ENCODE measurements around the gene NAGA. TPM values are rescaled to one million over a fixed set of nuclear protein-coding genes. Genes with fewer than 3 reads are reported as not detected.

Gene NAGA
- total and polyA plus RNA-seq, 9 of the 15 experiments (the other 6 are each of a cell fraction or from before 2014, with no cell fraction given): 6.5 to 20.6 (median 17.4) TPM

- TF ChIP-seq ETV6 (IDR thresholded peaks at IDR 0.05; ENCODE audit: borderline replicate concordance in 1 of 2, low read depth in 2 of 2, low read length in 1 of 2): no peak
- no peak for TF ChIP-seq ETV6 (CRISPR knock-in tag; IDR thresholded peaks at IDR 0.05; ENCODE audit: borderline replicate concordance)
- TF ChIP-seq, protein P1, sequence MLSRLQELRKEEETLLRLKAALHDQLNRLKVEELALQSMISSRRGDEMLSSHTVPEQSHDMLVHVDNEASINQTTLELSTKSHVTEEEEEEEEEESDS (CRISPR knock-in tag; IDR thresholded peaks at IDR 0.05): no peak
- TF ChIP-seq CEBPB (tag; IDR thresholded peaks at IDR 0.05): no peak
- TF ChIP-seq ZBTB8A (IDR thresholded peaks at IDR 0.05; ENCODE audit: partially characterized antibody): no peak
- peak; percentile 25; the same call in 1 of the 2 replicates for TF ChIP-seq ZNF175 (CRISPR knock-in tag; IDR thresholded peaks at IDR 0.05; ENCODE audit: low read depth)
- TF ChIP-seq NFRKB (IDR thresholded peaks at IDR 0.05; ENCODE audit: low read depth): no peak
- no peak for TF ChIP-seq TBL1XR1 (IDR thresholded peaks at IDR 0.05; ENCODE audit: low read length in 2 of 2)
- TF ChIP-seq DPF2 (IDR thresholded peaks at IDR 0.05): peak; percentile 26; the same call in 1 of the 2 replicates
- TF ChIP-seq POLR3G (IDR thresholded peaks at IDR 0.05; ENCODE audit: extremely low read depth, insufficient read length, insufficient replicate concordance): no peak
- no peak for TF ChIP-seq THRA (IDR thresholded peaks at IDR 0.05)
- TF ChIP-seq EZH2 (IDR thresholded peaks at IDR 0.05; ENCODE audit: borderline replicate concordance, low read depth, low read length): no peak
- TF ChIP-seq GATA2 (CRISPR knock-in tag; IDR thresholded peaks at IDR 0.05): peak; percentile 55; the same call in 1 of the 2 replicates
- TF ChIP-seq BDP1 (IDR thresholded peaks at IDR 0.05; ENCODE audit: insufficient read depth, insufficient read length): no peak
- no peak for TF ChIP-seq ELF4 (CRISPR knock-in tag; IDR thresholded peaks at IDR 0.05)
- no peak for TF ChIP-seq FOXP4 (CRISPR knock-in tag; IDR thresholded peaks at IDR 0.05; ENCODE audit: borderline replicate concordance)
- no peak for TF ChIP-seq FOXK2 (conservative IDR thresholded peaks at IDR 0.05 in 1 of 2, IDR thresholded peaks at IDR 0.05 in 1 of 2; ENCODE audit: low read depth in 2 of 2)
- no peak for TF ChIP-seq ZNF511 (CRISPR knock-in tag; IDR thresholded peaks at IDR 0.05)
- no peak for TF ChIP-seq ZNF551 (CRISPR knock-in tag; IDR thresholded peaks at IDR 0.05)
- TF ChIP-seq USF1 (CRISPR knock-in tag; IDR thresholded peaks at IDR 0.05): no peak
- no peak for TF ChIP-seq ZFP91 (CRISPR knock-in tag; IDR thresholded peaks at IDR 0.05)
These were observed 653 bp downstream of the NAGA start (continued) for GRCh38 chr22:42069801-42070516.

All from K562 (cell line).